Thymus (tissue), 11 donors: ENCODE results near the gene ADGRB2. TPM values are rescaled to one million over a fixed set of nuclear protein-coding genes. Genes with fewer than 3 reads are reported as not detected.
A peak's percentile ranks its signal among the peaks of the same experiment; 100 is the strongest.
"Not testable (repeated sequence)": the region's sequence is repeated elsewhere in the genome, so short reads cannot be mapped to it uniquely, and the experiment has no call there.

ENCODE experiments used
- DNase-seq, 9 donors: peaks; one replicate each; pipeline ENCODE4 v3.0.0-alpha.2; 2013; ENCODE audit warnings: low spot score in 9 of 9, low read depth in 6 of 9, missing footprints in 1 of 9
- H3K27ac ChIP-seq, 2 donors: one replicate each; pipeline ENCODE4 v1.5.1; 2013; ENCODE audit warnings: control low read depth in 1 of 2, low read depth in 1 of 2, low read length in 1 of 2, mild to moderate bottlenecking in 1 of 2, moderate library complexity in 1 of 2
- H3K27me3 ChIP-seq, 2 donors: one replicate each; pipeline ENCODE4 v1.5.1; 2013; ENCODE audit warnings: low read length in 1 of 2; ENCODE audit not compliant: control insufficient read depth in 2 of 2, insufficient read depth in 1 of 2
- H3K36me3 ChIP-seq, 2 donors: one replicate each; pipeline ENCODE4 v1.5.1; 2013; ENCODE audit warnings: low read length in 1 of 2, mild to moderate bottlenecking in 1 of 2, moderate library complexity in 1 of 2; ENCODE audit not compliant: control insufficient read depth in 2 of 2, insufficient read depth in 2 of 2
- H3K4me1 ChIP-seq, 2 donors: one replicate each; pipeline ENCODE4 v1.5.1; 2013; ENCODE audit warnings: low read length in 2 of 2; ENCODE audit not compliant: control insufficient read depth in 2 of 2, insufficient read depth in 2 of 2
- H3K4me3 ChIP-seq, 2 donors: one replicate each; pipeline ENCODE4 v1.5.1; 2013; ENCODE audit warnings: low read length in 2 of 2, control low read depth in 1 of 2, mild to moderate bottlenecking in 1 of 2
- H3K9me3 ChIP-seq, 2 donors: one replicate each; pipeline ENCODE4 v1.5.1; 2013; ENCODE audit warnings: low read length in 1 of 2, mild to moderate bottlenecking in 1 of 2; ENCODE audit not compliant: control insufficient read depth in 2 of 2, insufficient read depth in 1 of 2
- WGBS: extraction: QIAGEN DNeasy Blood & Tissue Kit; methylation state at CpG from one replicate; pipeline ENCODE4 v1.1.7; 2013; 5-methylcytosine and 5-hydroxymethylcytosine counted together
- polyA plus RNA-seq: library from polyadenylated mRNA; stranded (reverse); fragments of 200-250 nt; gene quantifications from one replicate; pipeline ENCODE4 v1.2.3, GENCODE V29; 2013
- total RNA-seq: library from RNA; stranded (reverse); fragments of 120-200 nt; gene quantifications from one replicate; pipeline ENCODE4 v1.2.4, GENCODE V29; 2013
- donor health status: healthy.

Gene ADGRB2
- total and polyA plus RNA-seq, 2 donors: 6.0 to 24.4 TPM

GRCh38 chr1:31707059-31707600 is 57.0 kb downstream of the ADGRB2 start:
- H3K36me3 ChIP-seq, H3K4me3 ChIP-seq, H3K9me3 ChIP-seq, DNase-seq, H3K27ac ChIP-seq: not testable (repeated sequence)
- Histone ChIP-seq H3K27me3 (peaks cover 26 to 54% of the 10 kb centered on the region in 2 donors), H3K4me1 (peaks cover 0 to 20% of the 10 kb centered on the region in 2 donors)
- 89% methylated on average over 4 of the region's 4 CpGs for WGBS

- Histone ChIP-seq H3K36me3 (no peaks in the 10 kb centered on the region), H3K4me3 (no peak overlapping the region), H3K4me1 (peaks cover 0 to 20% of the 10 kb centered on the region in 2 donors), H3K27me3 (peaks cover 26 to 56% of the 10 kb centered on the region in 2 donors), H3K9me3 (no peaks in the 10 kb centered on the region), H3K27ac (no peak overlapping the region)
- DNase-seq: no peak
- 92% methylated on average over 15 of the region's 15 CpGs for WGBS
Measured at GRCh38 chr1:31706384-31707058, 57.6 kb downstream of the ADGRB2 start.

DNA sequence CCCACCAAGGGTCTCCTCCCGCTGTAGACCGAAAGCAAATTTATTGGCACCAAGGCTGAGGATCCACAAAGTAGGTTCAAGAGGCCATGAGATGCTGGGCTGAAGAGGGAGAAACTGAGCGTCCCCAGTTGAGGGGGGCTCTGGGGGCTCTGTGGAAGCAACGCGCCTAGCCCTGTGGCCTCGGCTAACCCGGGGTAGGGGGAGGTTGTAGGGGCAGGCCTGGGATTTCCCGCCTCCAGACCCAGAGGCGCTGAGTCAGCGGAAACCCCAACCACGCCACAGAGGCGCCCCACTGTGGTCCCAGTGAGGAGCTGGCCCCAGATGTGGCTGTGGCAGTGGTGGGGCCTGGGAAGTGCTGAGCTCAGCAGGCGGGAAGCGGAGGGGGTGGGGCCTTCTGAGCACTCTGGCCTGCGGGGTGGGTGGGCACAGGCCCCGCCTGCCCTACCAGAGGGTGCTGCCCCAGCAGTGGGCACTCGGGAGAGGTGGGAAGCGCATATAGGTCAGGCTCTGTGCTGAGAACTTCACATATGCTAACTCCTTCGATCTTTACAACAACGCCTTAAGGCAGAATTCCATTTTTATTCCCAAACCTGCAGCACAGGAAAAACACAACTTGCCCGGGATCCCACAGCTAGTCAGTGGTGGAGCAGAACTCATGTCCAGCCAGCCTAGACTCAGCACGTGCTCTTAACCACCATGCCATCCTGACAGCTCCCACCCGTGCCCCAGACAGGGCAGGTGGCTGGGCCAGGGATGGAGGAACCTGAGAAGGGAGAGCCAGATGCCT is 58.9 kb downstream of the ADGRB2 start:
- peaks cover 0 to 24% of the 10 kb centered on the region in 2 donors for H3K4me1 ChIP-seq
- H3K9me3 ChIP-seq: no peaks in the 10 kb centered on the region
- H3K36me3 ChIP-seq: no peaks in the 10 kb centered on the region
- DNase-seq: peak in 3 of 9 donors; percentile 24 to 56 (median 40)
- H3K4me3 ChIP-seq: no peak overlapping the region
- peaks cover 26 to 51% of the 10 kb centered on the region in 2 donors for H3K27me3 ChIP-seq
- 20% methylated on average over 23 of the region's 23 CpGs for WGBS
- H3K27ac ChIP-seq: no peak overlapping the region

DNA sequence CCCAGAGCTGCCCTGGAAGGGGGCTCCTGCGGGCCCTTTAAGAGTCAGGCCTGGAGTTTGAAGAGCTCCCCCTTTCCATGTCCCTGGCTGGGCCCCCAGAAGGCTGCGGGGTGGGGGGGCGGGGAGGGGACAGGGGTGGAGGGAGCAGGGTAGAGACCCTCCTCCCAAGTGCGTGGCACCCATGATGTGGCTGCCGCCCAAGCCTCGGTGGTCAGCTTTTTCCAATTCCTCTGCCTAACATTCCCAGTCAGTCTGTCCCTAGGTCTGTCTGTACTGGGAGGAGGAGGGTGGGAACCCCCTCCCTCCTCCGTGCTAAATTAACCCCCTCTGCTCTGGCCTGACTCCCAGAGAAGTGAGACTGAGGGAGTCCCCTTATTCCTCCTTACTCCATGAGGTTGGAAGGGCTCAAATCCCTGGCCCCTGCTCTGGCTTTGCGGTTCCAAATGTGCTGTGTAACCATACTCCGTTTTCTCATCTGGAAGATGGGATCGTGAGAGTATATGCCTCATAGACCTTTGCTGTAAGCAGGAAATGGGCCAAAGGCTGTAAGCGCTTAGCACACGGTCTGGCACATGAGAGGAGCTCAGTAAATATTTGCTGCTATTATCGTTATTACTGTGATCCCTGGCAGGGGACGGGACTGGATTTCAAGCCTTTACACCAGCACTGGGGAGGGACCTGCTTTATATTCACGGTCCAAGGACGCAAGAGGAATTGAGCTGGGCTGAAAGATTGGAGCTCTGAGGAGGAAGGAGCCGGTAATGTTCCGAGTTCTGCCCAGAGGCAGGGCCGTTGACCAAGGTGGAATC is 59.7 kb downstream of the ADGRB2 start:
- H3K4me3 ChIP-seq: peak overlapping the region in 1 of 2 donors; percentile 32
- no peaks in the 10 kb centered on the region for H3K9me3 ChIP-seq
- H3K27ac ChIP-seq: peak overlapping the region; percentile 1 to 36
- DNase-seq: no peak
- H3K27me3 ChIP-seq: peaks cover 26 to 51% of the 10 kb centered on the region in 2 donors
- WGBS: 19% methylated on average over 19 of the region's 19 CpGs
- no peaks in the 10 kb centered on the region for H3K36me3 ChIP-seq
- peaks cover 0 to 26% of the 10 kb centered on the region in 2 donors for H3K4me1 ChIP-seq

- peak in 1 of 9 donors; percentile 18 for DNase-seq
- H3K27me3 ChIP-seq: peaks cover 26 to 51% of the 10 kb centered on the region in 2 donors
- H3K4me3 ChIP-seq: peak within 1 kb of the TSS in 1 of 2 donors; percentile 32
- peak within 1 kb of the TSS; percentile 7 to 38 for H3K27ac ChIP-seq
- H3K9me3 ChIP-seq: no peaks in the 10 kb centered on the region
- H3K4me1 ChIP-seq: peaks cover 0 to 26% of the 10 kb centered on the region in 2 donors
- H3K36me3 ChIP-seq: no peaks in the 10 kb centered on the region
- 25% methylated on average over 40 of the region's 40 CpGs for WGBS
Measured at GRCh38 chr1:31703431-31704270, 60.5 kb downstream of the ADGRB2 start, which contains the start of gene COL16A1. COL16A1 (minus strand) TSS chr1:31704017; CDS start chr1:31702193, 1,824 bp downstream.

DNA sequence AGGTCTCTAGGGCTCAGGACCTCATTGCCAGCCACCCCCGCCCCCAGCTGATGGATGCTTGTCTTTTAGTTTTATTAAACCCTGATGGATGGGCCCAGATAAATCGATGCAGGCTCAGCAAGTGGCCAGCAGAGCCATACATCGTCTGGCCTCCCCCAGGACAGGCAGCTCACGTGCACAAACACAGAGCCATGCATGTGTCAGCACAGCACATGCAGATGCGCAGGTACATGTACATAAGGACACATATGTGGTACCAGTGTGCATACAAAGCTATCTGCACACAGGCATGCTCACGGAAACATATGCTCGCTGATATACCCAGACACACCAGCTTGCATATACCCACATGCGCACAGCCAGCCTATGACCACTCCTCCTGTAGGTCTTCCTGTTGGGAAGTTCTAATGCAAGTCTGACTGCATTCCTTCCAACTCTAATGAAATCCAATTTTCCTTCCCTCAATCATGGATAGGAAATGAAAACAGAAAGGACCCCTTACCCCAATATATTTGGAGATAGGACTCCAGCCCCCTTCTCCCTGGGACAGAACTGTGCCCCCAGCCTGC is 61.2 kb downstream of the ADGRB2 start:
- Histone ChIP-seq H3K36me3 (no peaks in the 10 kb centered on the region), H3K27ac (no peak overlapping the region), H3K4me3 (no peak overlapping the region), H3K27me3 (peaks cover 26 to 50% of the 10 kb centered on the region in 2 donors), H3K9me3 (no peaks in the 10 kb centered on the region), H3K4me1 (peaks cover 0 to 26% of the 10 kb centered on the region in 2 donors)
- DNase-seq: no peak
- WGBS: 93% methylated on average over 8 of the region's 8 CpGs

DNA sequence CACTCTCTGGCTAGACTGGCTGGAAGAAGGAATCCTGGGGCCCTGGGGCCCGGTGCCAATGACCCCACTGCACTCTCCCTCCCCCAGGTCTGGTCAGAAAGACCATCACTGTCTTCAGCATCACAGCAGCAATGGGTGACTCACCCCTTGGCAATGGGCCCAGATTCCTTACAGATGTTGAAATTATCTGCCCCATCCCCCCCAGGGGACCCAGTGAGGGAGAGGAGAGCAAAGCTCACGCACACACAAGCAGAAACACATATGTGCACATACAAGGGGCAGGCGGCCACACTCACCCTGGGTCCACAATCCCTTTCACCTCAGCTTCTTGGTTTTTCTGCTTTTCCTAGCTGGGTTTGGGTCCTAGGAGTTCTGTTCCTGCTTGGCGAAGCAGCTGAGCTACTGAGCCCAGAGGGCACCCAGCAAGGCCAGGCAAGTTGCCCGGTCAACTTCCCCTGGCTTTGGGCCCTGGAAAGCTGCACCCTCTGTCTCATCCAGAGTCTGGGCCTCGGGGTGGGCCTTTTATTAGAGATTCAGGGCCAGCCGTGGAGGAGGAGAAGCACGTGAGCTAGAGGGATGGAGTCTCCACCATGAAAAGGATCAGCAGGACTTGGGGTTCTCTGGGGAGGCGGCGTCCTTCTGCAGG is 62.9 kb downstream of the ADGRB2 start:
- peak overlapping the region; percentile 15 to 17 for H3K27ac ChIP-seq
- WGBS: 89% methylated on average over 10 of the region's 10 CpGs
- peaks cover 26 to 48% of the 10 kb centered on the region in 2 donors for H3K27me3 ChIP-seq
- peaks cover 0 to 22% of the 10 kb centered on the region in 2 donors for H3K4me1 ChIP-seq
- no peak overlapping the region for H3K4me3 ChIP-seq
- H3K9me3 ChIP-seq: no peaks in the 10 kb centered on the region
- DNase-seq: peak in 1 of 9 donors; percentile 18
- H3K36me3 ChIP-seq: no peaks in the 10 kb centered on the region
